Measurements from ENCODE around the gene GARRE1.

GRCh38 chr19:34254698-34255432, 511 bp downstream of the GARRE1 start:
- TF ChIP-seq POLR2A (IDR thresholded peaks at IDR 0.05; ENCODE audit: low read depth, low read length), result no peak
- TF ChIP-seq, protein P1, sequence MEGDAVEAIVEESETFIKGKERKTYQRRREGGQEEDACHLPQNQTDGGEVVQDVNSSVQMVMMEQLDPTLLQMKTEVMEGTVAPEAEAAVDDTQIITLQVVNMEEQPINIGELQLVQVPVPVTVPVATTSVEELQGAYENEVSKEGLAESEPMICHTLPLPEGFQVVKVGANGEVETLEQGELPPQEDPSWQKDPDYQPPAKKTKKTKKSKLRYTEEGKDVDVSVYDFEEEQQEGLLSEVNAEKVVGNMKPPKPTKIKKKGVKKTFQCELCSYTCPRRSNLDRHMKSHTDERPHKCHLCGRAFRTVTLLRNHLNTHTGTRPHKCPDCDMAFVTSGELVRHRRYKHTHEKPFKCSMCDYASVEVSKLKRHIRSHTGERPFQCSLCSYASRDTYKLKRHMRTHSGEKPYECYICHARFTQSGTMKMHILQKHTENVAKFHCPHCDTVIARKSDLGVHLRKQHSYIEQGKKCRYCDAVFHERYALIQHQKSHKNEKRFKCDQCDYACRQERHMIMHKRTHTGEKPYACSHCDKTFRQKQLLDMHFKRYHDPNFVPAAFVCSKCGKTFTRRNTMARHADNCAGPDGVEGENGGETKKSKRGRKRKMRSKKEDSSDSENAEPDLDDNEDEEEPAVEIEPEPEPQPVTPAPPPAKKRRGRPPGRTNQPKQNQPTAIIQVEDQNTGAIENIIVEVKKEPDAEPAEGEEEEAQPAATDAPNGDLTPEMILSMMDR (IDR thresholded peaks at IDR 0.05; ENCODE audit: extremely low read depth in 1 of 2, insufficient read depth in 1 of 2, low read depth in 1 of 2, low read length in 2 of 2), result no peak
- TF ChIP-seq EZH2 (IDR thresholded peaks at IDR 0.05; ENCODE audit: borderline replicate concordance, low read depth, low read length, severe bottlenecking), result no peak
- no peak for TF ChIP-seq MYC (IDR thresholded peaks at IDR 0.05; ENCODE audit: low read depth, low read length)
